ENCODE results near the gene POT1. TPM values are rescaled to one million over a fixed set of nuclear protein-coding genes. Genes with fewer than 3 reads are reported as not detected.
A peak's percentile ranks its signal among the peaks of the same experiment; 100 is the strongest.

Gene POT1
- total RNA-seq, 1 experiment from 2014 or later, result 24.1 TPM

GRCh38 chr7:124791426-124791825 lies 138.2 kb downstream of the POT1 start:
- BruUV-seq (replicated peaks), result no TSS peak

GRCh38 chr7:124790645-124791044 lies 139.0 kb downstream of the POT1 start:
- H3K4me1 Mint-ChIP-seq (ENCODE audit: insufficient read depth, unreplicated experiment), result no peaks in the 10 kb centered on the region
- no peak for TF ChIP-seq CTCF (IDR thresholded peaks at IDR 0.05; ENCODE audit: unreplicated experiment)
- H3K4me3 Mint-ChIP-seq (ENCODE audit: unreplicated experiment), result no peak overlapping the region
- CTCF ChIA-PET, result interaction anchor here (2.6 kb wide), 1 partner anchor 620 kb away, joined by 10 read pairs; no protein-coding TSS in a partner anchor
- H3K27ac Mint-ChIP-seq (ENCODE audit: low read depth, unreplicated experiment), result no peak overlapping the region
- no TSS peak for BruUV-seq (replicated peaks)
- POLR2A ChIA-PET, result interaction anchor here (1.8 kb wide), 1 partner anchor 25 kb away, joined by 4 read pairs; the partner anchor contains the start of gene GPR37
- no peak for DNase-seq (ENCODE audit: unreplicated experiment)
- H3K9me3 Mint-ChIP-seq (ENCODE audit: unreplicated experiment), result no peaks in the 10 kb centered on the region
- intact Hi-C loops (cut with micrococcal nuclease), result no loop called here
- no peaks in the 10 kb centered on the region for H3K27me3 Mint-ChIP-seq (ENCODE audit: insufficient read depth, unreplicated experiment)
- no peaks in the 10 kb centered on the region for H3K36me3 Mint-ChIP-seq (ENCODE audit: insufficient read depth, unreplicated experiment)

More at GRCh38 chr7:124791426-124791825, 138.2 kb downstream of the POT1 start:
- Mint-ChIP-seq H3K36me3 (ENCODE audit: insufficient read depth, unreplicated experiment) (no peaks in the 10 kb centered on the region), H3K27me3 (ENCODE audit: insufficient read depth, unreplicated experiment) (no peaks in the 10 kb centered on the region), H3K27ac (ENCODE audit: low read depth, unreplicated experiment) (no peak overlapping the region), H3K4me1 (ENCODE audit: insufficient read depth, unreplicated experiment) (no peaks in the 10 kb centered on the region), H3K4me3 (ENCODE audit: unreplicated experiment) (no peak overlapping the region), H3K9me3 (ENCODE audit: unreplicated experiment) (peaks cover 7% of the 10 kb centered on the region)
- TF ChIP-seq CTCF (IDR thresholded peaks at IDR 0.05; ENCODE audit: unreplicated experiment), result no peak
- ChIA-PET POLR2A (interaction anchor here (1.8 kb wide), 1 partner anchor 26 kb away, joined by 4 read pairs; the partner anchor contains the start of gene GPR37), CTCF (interaction anchor here (1.4 to 2.6 kb wide), 2 partner anchors 26 to 620 kb away, joined by 5 to 10 read pairs; partner anchors contain the start of gene GPR37)
- no peak for DNase-seq (ENCODE audit: unreplicated experiment)
- intact Hi-C loops (cut with micrococcal nuclease), result no loop called here

DNA sequence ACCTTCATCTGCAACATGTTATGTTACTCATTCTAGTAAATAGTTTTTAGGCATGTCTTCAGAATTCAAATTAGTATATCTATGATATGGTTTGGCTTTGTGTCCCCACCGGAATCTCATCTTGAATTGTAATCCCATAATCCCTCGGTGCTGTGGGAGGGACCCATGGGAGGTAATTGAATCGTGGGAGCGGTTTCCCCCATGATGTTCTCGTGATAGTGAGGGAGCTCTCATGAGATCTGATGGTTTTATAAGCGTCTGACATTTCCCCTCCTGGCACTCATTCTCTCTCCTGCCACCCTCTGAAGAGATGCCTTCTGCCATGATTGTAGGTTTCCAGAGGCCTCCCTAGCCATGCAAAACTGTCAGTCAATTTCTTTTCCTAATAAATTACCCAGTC lies 143.6 kb downstream of the POT1 start:
- CTCF ChIA-PET, result interaction anchor here (0.6 to 4.2 kb wide), 17 partner anchors 9 to 1217 kb away, joined by 3 to 48 read pairs (median 4); partner anchors contain the start of gene GPR37
- no peak for TF ChIP-seq CTCF (IDR thresholded peaks at IDR 0.05; ENCODE audit: unreplicated experiment)
- no peak overlapping the region for H3K27ac Mint-ChIP-seq (ENCODE audit: low read depth, unreplicated experiment)

DNA sequence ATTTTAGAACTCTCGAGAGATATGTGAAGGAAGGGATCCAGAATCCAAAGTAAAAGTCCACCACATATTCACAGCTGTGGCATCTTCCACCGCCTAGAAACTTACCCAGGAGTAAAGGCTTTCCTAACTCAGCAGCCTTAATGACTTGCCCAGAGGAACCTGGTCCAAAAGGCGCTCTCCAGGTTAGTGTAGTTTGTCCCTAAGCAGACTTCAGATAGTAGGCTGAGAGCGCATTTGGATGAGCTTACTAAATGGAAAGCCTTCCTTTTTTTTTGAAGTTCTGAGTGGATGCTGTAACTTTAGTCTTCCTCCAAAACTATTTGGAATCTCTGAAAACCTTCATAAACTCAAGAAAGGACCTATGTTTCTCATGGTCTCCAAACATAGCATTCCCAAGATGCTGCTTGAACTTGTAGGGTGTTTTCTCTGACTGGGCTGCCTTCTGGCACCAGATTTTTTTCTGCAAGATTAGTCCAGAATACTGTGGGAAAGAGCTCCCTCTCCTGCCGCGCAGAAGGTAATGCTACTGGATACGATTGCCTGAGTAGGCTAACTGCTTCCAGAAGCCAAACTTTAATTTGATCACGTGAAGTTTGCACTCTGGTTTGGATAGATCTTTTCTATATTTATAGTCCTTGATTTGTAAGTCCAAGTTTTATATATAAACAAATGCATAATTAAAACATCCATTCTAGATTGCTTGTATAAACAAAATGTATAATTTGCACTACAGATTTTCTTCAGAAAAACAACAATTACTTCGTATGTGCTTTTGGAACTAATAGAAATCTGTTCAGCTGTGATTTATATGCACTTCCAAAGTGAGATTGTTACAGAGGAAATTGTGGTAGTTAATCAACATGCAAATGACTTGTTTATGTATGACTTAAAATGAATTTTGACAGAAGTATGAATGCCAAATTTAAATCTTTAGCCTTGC lies 144.5 kb downstream of the POT1 start:
- Mint-ChIP-seq H3K27ac (ENCODE audit: low read depth, unreplicated experiment) (no peak overlapping the region), H3K4me1 (ENCODE audit: insufficient read depth, unreplicated experiment) (no peaks in the 10 kb centered on the region), H3K36me3 (ENCODE audit: insufficient read depth, unreplicated experiment) (no peaks in the 10 kb centered on the region), H3K4me3 (ENCODE audit: unreplicated experiment) (no peak overlapping the region), H3K27me3 (ENCODE audit: insufficient read depth, unreplicated experiment) (no peaks in the 10 kb centered on the region), H3K9me3 (ENCODE audit: unreplicated experiment) (no peaks in the 10 kb centered on the region)
- CTCF ChIA-PET, result interaction anchor here (0.6 to 4.2 kb wide), 37 partner anchors 9 to 1216 kb away, joined by 3 to 48 read pairs (median 3); partner anchors contain the start of gene GPR37
- BruUV-seq (replicated peaks), result no TSS peak
- DNase-seq (ENCODE audit: unreplicated experiment), result peak; percentile 64
- TF ChIP-seq CTCF (IDR thresholded peaks at IDR 0.05; ENCODE audit: unreplicated experiment), result peak; percentile 91
- POLR2A ChIA-PET, result interaction anchor here (1.2 to 1.5 kb wide), 2 partner anchors 20 to 614 kb away, joined by 4 to 7 read pairs; partner anchors contain the start of gene GPR37
- intact Hi-C loops (cut with micrococcal nuclease), result loop anchor here (1.0 to 2.0 kb wide), 5 partner anchors 20 to 986 kb away; partner anchors contain the start of gene GPR37

More for the DNA sequence above, 143.6 kb downstream of the POT1 start:
- DNase-seq (ENCODE audit: unreplicated experiment), result no peak
- intact Hi-C loops (cut with micrococcal nuclease), result loop anchor here (1.0 to 2.0 kb wide), 5 partner anchors 21 to 987 kb away; partner anchors contain the start of gene GPR37
- Mint-ChIP-seq H3K36me3 (ENCODE audit: insufficient read depth, unreplicated experiment) (no peaks in the 10 kb centered on the region), H3K27me3 (ENCODE audit: insufficient read depth, unreplicated experiment) (no peaks in the 10 kb centered on the region), H3K9me3 (ENCODE audit: unreplicated experiment) (no peaks in the 10 kb centered on the region), H3K4me1 (ENCODE audit: insufficient read depth, unreplicated experiment) (no peaks in the 10 kb centered on the region), H3K4me3 (ENCODE audit: unreplicated experiment) (no peak overlapping the region)
- BruUV-seq (replicated peaks), result no TSS peak
- POLR2A ChIA-PET, result interaction anchor here (0.8 to 1.2 kb wide), 2 partner anchors 21 to 45 kb away, joined by 3 to 7 read pairs; partner anchors contain the start of gene GPR37

Data from MCF 10A (cell line).